Endodermal cell (in vitro differentiated cells): ENCODE results near the gene RBMS3. TPM values are rescaled to one million over a fixed set of nuclear protein-coding genes. Genes with fewer than 3 reads are reported as not detected.

Source experiments
- DNase-seq: peaks from one replicate; pipeline ENCODE4 v3.0.0-alpha.2; 2017
- H3K27ac ChIP-seq: 2 replicates; pipeline ENCODE4 v1.5.1; 2013; ENCODE audit warnings: mild to moderate bottlenecking, low read depth, low read length, moderate library complexity
- H3K27me3 ChIP-seq: 2 replicates; pipeline ENCODE4 v1.6.1; 2013; ENCODE audit warnings: mild to moderate bottlenecking, low read length, moderate library complexity; ENCODE audit not compliant: insufficient read depth, control insufficient read depth, poor library complexity, severe bottlenecking
- H3K36me3 ChIP-seq: 2 replicates; pipeline ENCODE4 v1.7.0; 2013; ENCODE audit warnings: mild to moderate bottlenecking, low read length, moderate library complexity; ENCODE audit not compliant: control insufficient read depth, insufficient read depth
- H3K4me1 ChIP-seq: one replicate; pipeline ENCODE4 v1.7.0; 2013; ENCODE audit warnings: low read length; ENCODE audit not compliant: control insufficient read depth, insufficient read depth
- H3K4me3 ChIP-seq: 2 replicates; pipeline ENCODE4 v1.5.1; 2013; ENCODE audit warnings: mild to moderate bottlenecking, low read length, moderate library complexity
- H3K9ac ChIP-seq: 2 replicates; pipeline ENCODE4 v1.6.1; 2013; ENCODE audit warnings: mild to moderate bottlenecking, low read length, moderate library complexity; ENCODE audit not compliant: poor library complexity, severe bottlenecking; ENCODE audit errors: extremely low read depth
- H3K9me3 ChIP-seq: 2 replicates; pipeline ENCODE4 v1.6.1; 2013; ENCODE audit warnings: mild to moderate bottlenecking, low read length, moderate library complexity; ENCODE audit not compliant: control insufficient read depth
- H3K27ac Mint-ChIP-seq: 2 replicates; pipeline ENCODE4 v1.8.0; 2020; ENCODE audit warnings: mixed read lengths
- H3K27me3 Mint-ChIP-seq: 2 replicates; pipeline ENCODE4 v1.8.0; 2021; ENCODE audit warnings: mild to moderate bottlenecking, mixed read lengths; ENCODE audit not compliant: insufficient read depth
- H3K36me3 Mint-ChIP-seq: 2 replicates; pipeline ENCODE4 v1.8.0; 2020; ENCODE audit warnings: low read depth, mixed read lengths
- H3K4me1 Mint-ChIP-seq: 2 replicates; pipeline ENCODE4 v1.8.0; 2020; ENCODE audit warnings: mixed read lengths
- H3K4me3 Mint-ChIP-seq: 2 replicates; pipeline ENCODE4 v1.8.0; 2020; ENCODE audit warnings: mild to moderate bottlenecking, moderate library complexity, mixed read lengths
- H3K9me3 Mint-ChIP-seq: 2 replicates; pipeline ENCODE4 v1.8.0; 2020; ENCODE audit warnings: mild to moderate bottlenecking, mixed read lengths
- CTCF ChIP-seq: fragments of 200-600 bp; sonication (generic); conservative IDR thresholded peaks from 2 replicates; pipeline ENCODE4 v1.5.0; 2021; ENCODE audit warnings: antibody characterized with exemption, mild to moderate bottlenecking
- WGBS, 2 experiments: methylation state at CpG; one replicate each; pipeline versions ENCODE4 v1.1.5 to v1.1.7; 2013; ENCODE audit warnings: missing lambda C conversion rate in 2 of 2, mixed read lengths in 1 of 2; ENCODE audit not compliant: insufficient coverage in 1 of 2, insufficient read length in 1 of 2; 5-methylcytosine and 5-hydroxymethylcytosine counted together
- total RNA-seq, 2 donors: library from RNA; stranded (reverse); fragmentation: NEBNext Ultra II Directional in 1 of 2; extraction: Animal tissue kit (Norgen Biotek cat#: 25700) in 1 of 2; gene quantifications; 2 replicates in 1 of 2; 3 replicates in 1 of 2; pipeline ENCODE4 v1.2.1, GENCODE V29; 2021

RBMS3 gene
- total RNA-seq, 2 donors from 2014 or later, result 2.0 to 7.3 TPM

GRCh38 chr3:29430558-29430971 lies 149.7 kb downstream of the RBMS3 start:
- Mint-ChIP-seq H3K4me1 (peaks cover 12% of the 10 kb centered on the region), H3K36me3 (no peaks in the 10 kb centered on the region), H3K27ac (peak overlapping the region; percentile 33), H3K4me3 (no peak overlapping the region), H3K9me3 (no peaks in the 10 kb centered on the region), H3K27me3 (peaks cover 18% of the 10 kb centered on the region)
- TF ChIP-seq CTCF, result no peak
- Histone ChIP-seq H3K36me3 (no peaks in the 10 kb centered on the region), H3K27me3 (peaks cover 19% of the 10 kb centered on the region), H3K4me1 (no peaks in the 10 kb centered on the region), H3K9ac (no peak overlapping the region), H3K9me3 (no peaks in the 10 kb centered on the region), H3K27ac (peak overlapping the region; percentile 88), H3K4me3 (no peak overlapping the region)
- DNase-seq, result no peak
- 40 to 85% methylated on average over 1 of the region's 1 CpG for WGBS, 2 experiments

GRCh38 chr3:29436612-29437323 lies 155.9 kb downstream of the RBMS3 start:
- no peak for TF ChIP-seq CTCF
- no peak overlapping the region for H3K4me3 Mint-ChIP-seq
- no peak overlapping the region for H3K27ac ChIP-seq
- H3K9me3 Mint-ChIP-seq, result no peaks in the 10 kb centered on the region
- peaks cover 42% of the 10 kb centered on the region for H3K27me3 Mint-ChIP-seq
- no peak for DNase-seq
- no peaks in the 10 kb centered on the region for H3K36me3 Mint-ChIP-seq
- H3K9ac ChIP-seq, result no peak overlapping the region
- H3K36me3 ChIP-seq, result no peaks in the 10 kb centered on the region
- peaks cover 54% of the 10 kb centered on the region for H3K27me3 ChIP-seq
- no peaks in the 10 kb centered on the region for H3K9me3 ChIP-seq
- no peak overlapping the region for H3K27ac Mint-ChIP-seq
- no peak overlapping the region for H3K4me3 ChIP-seq
- peaks cover 28% of the 10 kb centered on the region for H3K4me1 Mint-ChIP-seq
- no peaks in the 10 kb centered on the region for H3K4me1 ChIP-seq

GRCh38 chr3:29438580-29438979 lies 157.7 kb downstream of the RBMS3 start:
- no peaks in the 10 kb centered on the region for H3K36me3 Mint-ChIP-seq
- no peaks in the 10 kb centered on the region for H3K9me3 Mint-ChIP-seq
- H3K27ac ChIP-seq, result no peak overlapping the region

More at GRCh38 chr3:29438580-29438979, 157.7 kb downstream of the RBMS3 start:
- no peak for TF ChIP-seq CTCF
- Histone ChIP-seq H3K4me3 (no peak overlapping the region), H3K9me3 (no peaks in the 10 kb centered on the region), H3K36me3 (no peaks in the 10 kb centered on the region), H3K9ac (no peak overlapping the region), H3K4me1 (no peaks in the 10 kb centered on the region), H3K27me3 (peaks cover 54% of the 10 kb centered on the region)
- H3K4me1 Mint-ChIP-seq, result peaks cover 28% of the 10 kb centered on the region
- DNase-seq, result no peak
- WGBS, 2 experiments, result 83 to 85% methylated on average over 1 to 3 of the region's 3 CpGs
- H3K27ac Mint-ChIP-seq, result no peak overlapping the region
- no peak overlapping the region for H3K4me3 Mint-ChIP-seq
- H3K27me3 Mint-ChIP-seq, result peaks cover 45% of the 10 kb centered on the region
